ENCODE results near the gene CAPN10.

CAPN10 gene

DNA sequence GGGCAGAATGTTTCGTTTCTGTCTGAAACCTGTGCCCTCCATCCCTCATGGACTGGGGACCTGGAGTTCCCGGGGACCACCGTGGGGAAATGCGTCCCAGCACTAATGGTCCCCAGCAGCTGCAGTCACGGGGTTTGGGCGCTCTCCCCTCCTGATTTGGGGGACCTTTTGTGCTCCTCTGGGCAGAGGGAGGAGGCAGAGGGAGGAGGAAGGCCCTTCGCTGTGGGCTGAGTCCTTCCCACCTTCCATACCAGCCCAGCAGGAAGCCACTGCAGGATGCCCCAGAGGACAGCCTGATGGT lies 41.9 kb downstream of the CAPN10 start:
- Mint-ChIP-seq H3K36me3 (ENCODE audit: low read depth) (no peaks in the 10 kb centered on the region), H3K27me3 (ENCODE audit: low read depth, poor library complexity) (peaks cover 7% of the 10 kb centered on the region), H3K4me3 (no peak overlapping the region), H3K9me3 (peaks cover 20% of the 10 kb centered on the region), H3K4me1 (peaks cover 24% of the 10 kb centered on the region), H3K27ac (no peak overlapping the region)
- TF ChIP-seq, protein P1, sequence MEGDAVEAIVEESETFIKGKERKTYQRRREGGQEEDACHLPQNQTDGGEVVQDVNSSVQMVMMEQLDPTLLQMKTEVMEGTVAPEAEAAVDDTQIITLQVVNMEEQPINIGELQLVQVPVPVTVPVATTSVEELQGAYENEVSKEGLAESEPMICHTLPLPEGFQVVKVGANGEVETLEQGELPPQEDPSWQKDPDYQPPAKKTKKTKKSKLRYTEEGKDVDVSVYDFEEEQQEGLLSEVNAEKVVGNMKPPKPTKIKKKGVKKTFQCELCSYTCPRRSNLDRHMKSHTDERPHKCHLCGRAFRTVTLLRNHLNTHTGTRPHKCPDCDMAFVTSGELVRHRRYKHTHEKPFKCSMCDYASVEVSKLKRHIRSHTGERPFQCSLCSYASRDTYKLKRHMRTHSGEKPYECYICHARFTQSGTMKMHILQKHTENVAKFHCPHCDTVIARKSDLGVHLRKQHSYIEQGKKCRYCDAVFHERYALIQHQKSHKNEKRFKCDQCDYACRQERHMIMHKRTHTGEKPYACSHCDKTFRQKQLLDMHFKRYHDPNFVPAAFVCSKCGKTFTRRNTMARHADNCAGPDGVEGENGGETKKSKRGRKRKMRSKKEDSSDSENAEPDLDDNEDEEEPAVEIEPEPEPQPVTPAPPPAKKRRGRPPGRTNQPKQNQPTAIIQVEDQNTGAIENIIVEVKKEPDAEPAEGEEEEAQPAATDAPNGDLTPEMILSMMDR (IDR thresholded peaks at IDR 0.05): no peak
- no peak for DNase-seq

DNA sequence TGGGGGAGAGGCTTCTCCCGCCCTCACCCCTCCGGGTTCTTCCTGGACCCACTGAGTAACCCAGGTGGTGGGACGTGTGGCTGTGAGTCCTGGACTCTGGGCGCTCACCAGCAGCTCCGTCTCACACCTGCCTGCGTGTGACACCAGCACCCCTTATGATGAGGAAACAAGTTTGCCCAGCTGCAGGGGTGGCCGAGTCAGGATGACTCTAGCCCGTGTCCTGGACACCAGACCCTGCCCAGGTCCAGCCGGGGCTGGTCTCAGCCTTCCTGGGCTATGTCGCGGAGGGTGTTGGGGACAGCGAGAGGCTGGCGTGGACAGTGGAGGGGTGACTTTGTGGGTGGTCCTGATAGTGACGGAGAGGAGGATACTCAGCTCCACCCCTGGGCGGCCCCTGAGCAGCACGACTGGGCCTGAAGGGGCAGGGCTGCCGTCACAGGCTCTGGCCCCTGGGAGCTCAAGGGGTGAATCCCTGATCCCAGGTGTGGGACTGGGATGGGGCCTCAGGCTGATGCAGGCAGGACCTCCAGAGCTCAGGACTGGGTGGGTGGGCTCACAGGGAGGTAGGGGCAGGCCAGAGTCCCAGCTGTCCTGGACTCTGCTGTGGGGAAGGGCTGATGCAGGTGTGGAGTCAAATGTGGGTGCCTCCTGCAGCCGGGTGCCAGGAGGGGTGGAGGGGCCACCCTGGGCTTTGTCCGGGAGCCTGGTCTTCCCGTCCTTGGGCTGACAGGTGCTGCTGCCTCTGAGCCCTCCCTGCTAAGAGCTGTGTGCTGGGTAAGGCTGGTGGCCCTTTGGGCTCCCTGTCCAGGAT lies 42.5 kb downstream of the CAPN10 start:
- DNase-seq: no peak

DNA sequence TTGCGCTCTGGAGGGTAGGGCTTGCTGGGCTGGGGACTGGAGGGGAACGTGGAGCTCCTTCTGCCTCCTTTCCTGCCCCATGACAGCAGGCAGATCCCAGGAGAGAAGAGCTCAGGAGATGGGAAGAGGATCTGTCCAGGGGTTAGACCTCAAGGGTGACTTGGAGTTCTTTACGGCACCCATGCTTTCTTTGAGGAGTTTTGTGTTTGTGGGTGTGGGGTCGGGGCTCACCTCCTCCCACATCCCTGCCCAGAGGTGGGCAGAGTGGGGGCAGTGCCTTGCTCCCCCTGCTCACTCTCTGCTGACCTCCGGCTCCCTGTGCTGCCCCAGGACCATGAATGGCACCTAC lies 43.1 kb downstream of the CAPN10 start:
- Mint-ChIP-seq H3K9me3 (peaks cover 31% of the 10 kb centered on the region), H3K27me3 (ENCODE audit: low read depth, poor library complexity) (peaks cover 7% of the 10 kb centered on the region)
- TF ChIP-seq, protein P1 (IDR thresholded peaks at IDR 0.05): no peak

More for the DNA sequence above, 42.5 kb downstream of the CAPN10 start:
- Mint-ChIP-seq H3K27me3 (ENCODE audit: low read depth, poor library complexity) (peaks cover 7% of the 10 kb centered on the region), H3K27ac (no peak overlapping the region), H3K4me3 (no peak overlapping the region), H3K4me1 (peaks cover 24% of the 10 kb centered on the region), H3K9me3 (peaks cover 25% of the 10 kb centered on the region), H3K36me3 (ENCODE audit: low read depth) (no peaks in the 10 kb centered on the region)
- TF ChIP-seq, protein P1 (IDR thresholded peaks at IDR 0.05): no peak

DNA sequence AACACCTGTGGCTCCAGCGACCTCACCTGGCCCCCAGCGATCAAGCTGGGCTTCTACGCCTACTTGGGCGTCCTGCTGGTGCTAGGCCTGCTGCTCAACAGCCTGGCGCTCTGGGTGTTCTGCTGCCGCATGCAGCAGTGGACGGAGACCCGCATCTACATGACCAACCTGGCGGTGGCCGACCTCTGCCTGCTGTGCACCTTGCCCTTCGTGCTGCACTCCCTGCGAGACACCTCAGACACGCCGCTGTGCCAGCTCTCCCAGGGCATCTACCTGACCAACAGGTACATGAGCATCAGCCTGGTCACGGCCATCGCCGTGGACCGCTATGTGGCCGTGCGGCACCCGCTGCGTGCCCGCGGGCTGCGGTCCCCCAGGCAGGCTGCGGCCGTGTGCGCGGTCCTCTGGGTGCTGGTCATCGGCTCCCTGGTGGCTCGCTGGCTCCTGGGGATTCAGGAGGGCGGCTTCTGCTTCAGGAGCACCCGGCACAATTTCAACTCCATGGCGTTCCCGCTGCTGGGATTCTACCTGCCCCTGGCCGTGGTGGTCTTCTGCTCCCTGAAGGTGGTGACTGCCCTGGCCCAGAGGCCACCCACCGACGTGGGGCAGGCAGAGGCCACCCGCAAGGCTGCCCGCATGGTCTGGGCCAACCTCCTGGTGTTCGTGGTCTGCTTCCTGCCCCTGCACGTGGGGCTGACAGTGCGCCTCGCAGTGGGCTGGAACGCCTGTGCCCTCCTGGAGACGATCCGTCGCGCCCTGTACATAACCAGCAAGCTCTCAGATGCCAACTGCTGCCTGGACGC lies 43.6 kb downstream of the CAPN10 start:
- TF ChIP-seq, protein P1 (IDR thresholded peaks at IDR 0.05): no peak
- no peak for DNase-seq
- Mint-ChIP-seq H3K27me3 (ENCODE audit: low read depth, poor library complexity) (peaks cover 3% of the 10 kb centered on the region), H3K36me3 (ENCODE audit: low read depth) (no peaks in the 10 kb centered on the region), H3K4me1 (peaks cover 20% of the 10 kb centered on the region), H3K4me3 (no peak overlapping the region), H3K9me3 (peaks cover 37% of the 10 kb centered on the region), H3K27ac (no peak overlapping the region)

More for the DNA sequence above, 43.1 kb downstream of the CAPN10 start:
- H3K4me3 Mint-ChIP-seq: no peak overlapping the region
- peaks cover 24% of the 10 kb centered on the region for H3K4me1 Mint-ChIP-seq
- no peak overlapping the region for H3K27ac Mint-ChIP-seq
- no peak for DNase-seq
- no peaks in the 10 kb centered on the region for H3K36me3 Mint-ChIP-seq (ENCODE audit: low read depth)

DNA sequence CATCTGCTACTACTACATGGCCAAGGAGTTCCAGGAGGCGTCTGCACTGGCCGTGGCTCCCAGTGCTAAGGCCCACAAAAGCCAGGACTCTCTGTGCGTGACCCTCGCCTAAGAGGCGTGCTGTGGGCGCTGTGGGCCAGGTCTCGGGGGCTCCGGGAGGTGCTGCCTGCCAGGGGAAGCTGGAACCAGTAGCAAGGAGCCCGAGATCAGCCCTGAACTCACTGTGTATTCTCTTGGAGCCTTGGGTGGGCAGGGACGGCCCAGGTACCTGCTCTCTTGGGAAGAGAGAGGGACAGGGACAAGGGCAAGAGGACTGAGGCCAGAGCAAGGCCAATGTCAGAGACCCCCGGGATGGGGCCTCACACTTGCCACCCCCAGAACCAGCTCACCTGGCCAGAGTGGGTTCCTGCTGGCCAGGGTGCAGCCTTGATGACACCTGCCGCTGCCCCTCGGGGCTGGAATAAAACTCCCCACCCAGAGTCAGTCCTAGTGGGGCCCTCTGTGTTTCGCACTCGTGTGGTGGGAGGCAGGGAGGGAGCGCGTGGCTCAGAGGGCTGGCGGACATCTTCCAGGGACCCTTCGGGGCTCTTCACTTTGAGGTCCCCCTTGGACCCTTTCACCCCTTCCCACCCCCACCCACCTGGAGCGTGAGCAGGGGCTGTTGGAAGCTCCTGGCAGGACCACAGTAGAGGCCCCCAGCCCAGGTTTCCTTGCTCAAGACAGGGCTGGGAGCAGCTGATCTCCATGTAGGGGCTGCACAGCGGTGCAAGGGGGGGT lies 44.4 kb downstream of the CAPN10 start:
- H3K4me1 Mint-ChIP-seq: peaks cover 16% of the 10 kb centered on the region
- H3K9me3 Mint-ChIP-seq: peaks cover 42% of the 10 kb centered on the region
- H3K27me3 Mint-ChIP-seq (ENCODE audit: low read depth, poor library complexity): no peaks in the 10 kb centered on the region
- no peak overlapping the region for H3K27ac Mint-ChIP-seq
- H3K36me3 Mint-ChIP-seq (ENCODE audit: low read depth): no peaks in the 10 kb centered on the region
- no peak overlapping the region for H3K4me3 Mint-ChIP-seq
- TF ChIP-seq, protein P1 (IDR thresholded peaks at IDR 0.05): no peak
- DNase-seq: no peak
